Ascending aorta (tissue), 2 donors: ENCODE data around the gene CYB5R3. TPM values are rescaled to one million over a fixed set of nuclear protein-coding genes. Genes with fewer than 3 reads are reported as not detected.
"Not testable (repeated sequence)": the region's sequence is repeated elsewhere in the genome, so short reads cannot be mapped to it uniquely, and the experiment has no call there.

Source experiments
- DNase-seq, 2 donors: peaks; one replicate each; pipeline ENCODE4 v3.0.0-alpha.2; 2019; ENCODE audit warnings: low spot score in 2 of 2
- H3K27ac ChIP-seq, 2 donors: fragments of 200-600 bp; sonication (generic); one replicate each; pipeline ENCODE4 v1.5.1; 2016 to 2017; ENCODE audit warnings: mild to moderate bottlenecking in 1 of 2
- H3K27me3 ChIP-seq: fragments of 200-600 bp; sonication (generic); one replicate; pipeline ENCODE4 v1.5.1; 2017
- H3K36me3 ChIP-seq, 2 donors: fragments of 200-600 bp; sonication (generic); one replicate each; pipeline ENCODE4 v1.5.1; 2016
- H3K4me1 ChIP-seq, 2 donors: fragments of 200-600 bp; sonication (generic); one replicate each; pipeline ENCODE4 v1.5.1; 2016 to 2017; ENCODE audit warnings: mild to moderate bottlenecking in 1 of 2
- H3K4me3 ChIP-seq, 2 donors: fragments of 200-600 bp; sonication (generic); one replicate each; pipeline ENCODE4 v1.5.1; 2016 to 2017; ENCODE audit warnings: mild to moderate bottlenecking in 1 of 2
- H3K9me3 ChIP-seq, 2 donors: fragments of 200-600 bp; sonication (generic); one replicate each; pipeline ENCODE4 v1.5.1; 2016
- intact Hi-C: fragments of 100-400 bp; cut with DNase I; formaldehyde crosslinking; loops from one replicate; pipeline ENCODE4 v1.15.1; 2023
- total RNA-seq: library from RNA; depleted of rRNA; stranded (reverse); fragments of >200 nt; gene quantifications from one replicate; pipeline ENCODE4 v1.1.0, GENCODE V29; 2016
- TF ChIP-seq, protein P1 (sequence below), 3 experiments: fragments of 200-600 bp in 2 of 3; fragments of 450-650 bp in 1 of 3; sonication (generic) in 2 of 3; IDR thresholded peaks; one replicate each; pipeline ENCODE4 v1.5.1; 2016 to 2019; ENCODE audit warnings: antibody characterized with exemption in 3 of 3, mild to moderate bottlenecking in 1 of 3, moderate library complexity in 1 of 3

Gene CYB5R3
- total RNA-seq, 1 donor from 2014 or later: 455 TPM

DNA sequence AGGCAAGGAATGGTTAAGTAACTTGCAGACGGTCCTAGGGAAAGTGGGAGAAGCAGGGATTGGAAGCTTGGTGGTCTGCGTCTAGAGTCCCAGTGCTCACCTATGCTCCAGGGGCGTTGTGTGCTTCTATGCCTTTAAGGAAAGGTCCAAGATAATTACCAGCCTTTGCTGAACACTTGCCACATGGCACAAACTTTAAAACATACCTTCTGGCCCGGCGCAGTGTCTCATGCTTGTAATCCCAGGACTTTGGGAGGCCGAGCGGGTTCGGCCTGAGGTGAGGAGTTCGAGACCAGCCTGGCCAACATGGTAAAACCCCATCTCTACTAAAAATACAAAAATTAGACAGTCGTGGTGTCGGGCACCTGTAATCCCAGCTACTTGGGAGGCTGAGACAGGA, 36.9 kb downstream of the CYB5R3 start:
- DNase-seq: no peak
- no peak overlapping the region for H3K27ac ChIP-seq
- H3K4me1 ChIP-seq: peaks cover 10 to 60% of the 10 kb centered on the region in 2 donors
- no peaks in the 10 kb centered on the region for H3K27me3 ChIP-seq
- TF ChIP-seq, protein P1, sequence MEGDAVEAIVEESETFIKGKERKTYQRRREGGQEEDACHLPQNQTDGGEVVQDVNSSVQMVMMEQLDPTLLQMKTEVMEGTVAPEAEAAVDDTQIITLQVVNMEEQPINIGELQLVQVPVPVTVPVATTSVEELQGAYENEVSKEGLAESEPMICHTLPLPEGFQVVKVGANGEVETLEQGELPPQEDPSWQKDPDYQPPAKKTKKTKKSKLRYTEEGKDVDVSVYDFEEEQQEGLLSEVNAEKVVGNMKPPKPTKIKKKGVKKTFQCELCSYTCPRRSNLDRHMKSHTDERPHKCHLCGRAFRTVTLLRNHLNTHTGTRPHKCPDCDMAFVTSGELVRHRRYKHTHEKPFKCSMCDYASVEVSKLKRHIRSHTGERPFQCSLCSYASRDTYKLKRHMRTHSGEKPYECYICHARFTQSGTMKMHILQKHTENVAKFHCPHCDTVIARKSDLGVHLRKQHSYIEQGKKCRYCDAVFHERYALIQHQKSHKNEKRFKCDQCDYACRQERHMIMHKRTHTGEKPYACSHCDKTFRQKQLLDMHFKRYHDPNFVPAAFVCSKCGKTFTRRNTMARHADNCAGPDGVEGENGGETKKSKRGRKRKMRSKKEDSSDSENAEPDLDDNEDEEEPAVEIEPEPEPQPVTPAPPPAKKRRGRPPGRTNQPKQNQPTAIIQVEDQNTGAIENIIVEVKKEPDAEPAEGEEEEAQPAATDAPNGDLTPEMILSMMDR (IDR thresholded peaks at IDR 0.05): no peak
- intact Hi-C loops: no loop called here
- no peaks in the 10 kb centered on the region for H3K9me3 ChIP-seq
- H3K36me3 ChIP-seq: peaks cover 7 to 10% of the 10 kb centered on the region in 2 donors
- H3K4me3 ChIP-seq: peak overlapping the region in 1 of 2 donors; percentile 87

DNA sequence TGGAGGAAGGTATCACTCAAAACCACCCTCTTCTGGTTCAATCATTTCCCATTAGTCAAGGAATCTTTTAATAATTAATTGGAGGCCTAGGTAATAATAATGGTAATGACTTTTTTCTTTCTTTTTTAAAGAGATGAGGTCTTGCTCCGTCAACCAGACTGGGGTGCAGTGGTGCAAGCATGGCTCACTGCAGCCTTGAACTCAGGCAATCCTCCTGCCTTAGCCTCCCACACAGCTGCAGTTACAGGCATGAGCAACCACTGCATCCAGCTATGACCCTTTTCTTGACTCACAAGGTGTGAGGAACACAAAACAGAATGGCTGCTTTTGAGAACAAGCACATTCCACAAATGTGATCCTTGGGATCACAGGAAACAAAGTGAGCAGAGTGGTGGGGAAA, 38.1 kb downstream of the CYB5R3 start:
- no peak overlapping the region for H3K4me3 ChIP-seq
- no peak for DNase-seq
- no peaks in the 10 kb centered on the region for H3K27me3 ChIP-seq
- H3K27ac ChIP-seq: no peak overlapping the region
- peaks cover 7 to 10% of the 10 kb centered on the region in 2 donors for H3K36me3 ChIP-seq
- intact Hi-C loops: no loop called here
- TF ChIP-seq, protein P1 (IDR thresholded peaks at IDR 0.05): no peak
- H3K4me1 ChIP-seq: peaks cover 10 to 51% of the 10 kb centered on the region in 2 donors
- H3K9me3 ChIP-seq: no peaks in the 10 kb centered on the region

DNA sequence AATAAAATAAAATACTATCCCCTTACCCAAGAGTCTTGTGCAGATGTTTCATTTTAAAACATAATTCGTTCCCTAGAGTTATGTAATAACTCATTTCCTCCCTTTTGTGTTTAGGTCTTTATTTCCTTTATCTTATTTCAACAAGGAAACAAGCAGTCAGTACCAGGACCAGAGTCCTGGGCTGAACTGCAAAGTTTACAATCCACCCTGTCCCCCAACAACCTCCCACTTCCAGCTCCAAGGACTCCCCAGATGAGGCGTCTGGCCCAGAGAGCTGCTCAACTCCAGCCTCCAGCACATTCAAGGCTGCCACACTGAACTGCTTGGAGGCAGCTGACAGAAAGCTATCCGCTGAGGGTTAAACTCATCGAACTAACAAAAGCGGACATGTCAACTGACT, 39.0 kb downstream of the CYB5R3 start:
- DNase-seq: no peak
- Histone ChIP-seq H3K9me3 (no peaks in the 10 kb centered on the region), H3K36me3 (peaks cover 7 to 14% of the 10 kb centered on the region in 2 donors), H3K27me3 (no peaks in the 10 kb centered on the region), H3K4me1 (peaks cover 10 to 44% of the 10 kb centered on the region in 2 donors), H3K27ac (no peak overlapping the region), H3K4me3 (no peak overlapping the region)
- intact Hi-C loops: no loop called here
- TF ChIP-seq, protein P1 (IDR thresholded peaks at IDR 0.05): no peak

DNA sequence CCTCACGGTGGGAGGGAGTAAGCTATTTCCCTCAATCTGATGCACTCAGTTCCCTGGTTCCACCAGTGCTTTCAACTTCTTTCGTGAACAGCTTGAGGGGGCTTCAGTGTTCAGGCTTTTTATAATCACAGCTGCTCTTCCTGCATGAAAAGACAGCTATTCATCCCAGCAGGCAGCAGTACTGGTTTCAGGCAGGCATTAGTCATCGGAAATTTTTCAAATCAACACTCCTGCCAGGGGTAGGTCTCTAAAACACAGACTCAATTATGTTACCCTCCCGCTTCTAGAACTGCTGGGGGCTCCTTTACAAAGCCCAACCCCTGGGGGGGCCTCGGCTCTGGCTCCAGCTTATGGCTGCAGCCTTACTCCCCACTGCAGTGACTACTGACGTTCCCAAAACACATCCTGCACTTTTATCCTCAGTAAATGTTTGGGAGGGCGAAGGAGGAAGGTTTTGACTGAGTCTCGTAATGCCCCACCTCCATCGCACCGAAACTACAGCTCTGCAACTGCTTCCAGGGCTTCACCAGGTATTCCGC, 40.3 kb downstream of the CYB5R3 start:
- H3K4me1 ChIP-seq: peaks cover 10 to 44% of the 10 kb centered on the region in 2 donors

DNA sequence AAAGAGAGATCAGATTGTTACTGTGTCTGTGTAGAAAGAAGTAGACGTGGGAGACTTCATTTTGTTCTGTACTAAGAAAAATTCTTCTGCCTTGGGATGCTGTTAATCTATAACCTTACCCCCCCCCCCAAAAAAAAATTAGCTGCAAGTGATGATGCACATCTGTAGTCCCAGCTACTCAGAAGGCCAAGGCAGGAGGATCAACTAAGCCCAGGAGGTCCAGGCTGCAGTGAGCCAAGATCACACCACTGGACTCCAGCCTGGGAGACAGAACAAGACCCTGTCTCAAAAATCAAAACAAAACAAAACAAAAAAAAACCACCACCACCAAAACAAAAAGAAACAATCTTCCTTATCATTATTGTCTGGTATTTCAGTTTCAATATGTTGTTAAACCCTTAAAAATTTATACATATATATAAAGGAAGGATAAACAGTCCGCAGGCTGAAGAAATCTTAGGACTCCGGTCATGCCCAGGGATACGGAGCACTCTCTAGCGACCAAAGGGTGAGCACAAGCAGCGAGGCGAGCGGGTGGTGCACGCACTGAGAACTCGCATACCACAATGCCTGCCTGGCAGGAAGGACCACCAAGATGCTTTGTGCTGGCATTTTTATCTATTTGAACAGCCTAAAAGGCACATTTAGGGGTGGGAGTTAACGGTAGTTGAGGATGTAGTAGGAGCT, 40.9 kb downstream of the CYB5R3 start:
- H3K4me1 ChIP-seq: peaks cover 8 to 41% of the 10 kb centered on the region in 2 donors
- H3K27me3 ChIP-seq: no peaks in the 10 kb centered on the region
- no peak for DNase-seq
- H3K4me3 ChIP-seq: no peak overlapping the region
- TF ChIP-seq, protein P1 (IDR thresholded peaks at IDR 0.05): no peak
- no peaks in the 10 kb centered on the region for H3K9me3 ChIP-seq
- peak overlapping the region in 1 of 2 donors; percentile 15 for H3K27ac ChIP-seq
- intact Hi-C loops: no loop called here
- peaks cover 7 to 14% of the 10 kb centered on the region in 2 donors for H3K36me3 ChIP-seq

More for the DNA sequence above, 40.3 kb downstream of the CYB5R3 start:
- Histone ChIP-seq H3K27ac (peak overlapping the region in 1 of 2 donors; percentile 15), H3K27me3 (no peaks in the 10 kb centered on the region), H3K9me3 (no peaks in the 10 kb centered on the region), H3K36me3 (peaks cover 7 to 14% of the 10 kb centered on the region in 2 donors), H3K4me3 (no peak overlapping the region)
- intact Hi-C loops: no loop called here
- no peak for DNase-seq
- TF ChIP-seq, protein P1 (IDR thresholded peaks at IDR 0.05): no peak

GRCh38 chr22:42607641-42608040, 41.6 kb downstream of the CYB5R3 start:
- H3K36me3 ChIP-seq: peaks cover 10 to 21% of the 10 kb centered on the region in 2 donors
- DNase-seq, intact Hi-C loops, H3K27me3 ChIP-seq, H3K9me3 ChIP-seq, H3K27ac ChIP-seq, H3K4me3 ChIP-seq: not testable (repeated sequence)
- H3K4me1 ChIP-seq: peaks cover 2 to 35% of the 10 kb centered on the region in 2 donors
